Tibial nerve (tissue), 3 donors: ENCODE results near the gene TM4SF18.

Experiments used
- CTCF ChIP-seq, 5 experiments: fragments of 200-600 bp in 3 of 5; fragments of 450-650 bp in 2 of 5; sonication (generic) in 3 of 5; IDR thresholded peaks; one replicate each; pipeline ENCODE4 v1.5.1; 2016 to 2019; ENCODE audit warnings: antibody characterized with exemption in 5 of 5, mild to moderate bottlenecking in 3 of 5, moderate library complexity in 2 of 5
- POLR2A ChIP-seq, 2 donors: fragments of 450-650 bp; IDR thresholded peaks; one replicate each; pipeline ENCODE4 v1.6.1; 2017; ENCODE audit warnings: antibody characterized with exemption in 2 of 2, mild to moderate bottlenecking in 2 of 2, moderate library complexity in 2 of 2

- TF ChIP-seq POLR2A (IDR thresholded peaks at IDR 0.05) (no peak), CTCF (IDR thresholded peaks at IDR 0.05) (no peak)
Observed at GRCh38 chr3:149343951-149344350, 10.5 kb upstream of the TM4SF18 start.
